ENCODE data around the gene ATG16L1. TPM values are rescaled to one million over a fixed set of nuclear protein-coding genes. Genes with fewer than 3 reads are reported as not detected.

Gene ATG16L1
- total RNA-seq, 1 donor from 2014 or later = 20.9 TPM

- no peak overlapping the region for H3K4me3 Mint-ChIP-seq (ENCODE audit: unreplicated experiment)
- H3K27me3 Mint-ChIP-seq (ENCODE audit: unreplicated experiment) = no peaks in the 10 kb centered on the region
- peaks cover 67% of the 10 kb centered on the region for H3K36me3 Mint-ChIP-seq (ENCODE audit: unreplicated experiment)
- DNase-seq (ENCODE audit: extremely low spot score, unreplicated experiment) = no peak
- no peak for TF ChIP-seq CTCF (IDR thresholded peaks at IDR 0.05)
- H3K9me3 Mint-ChIP-seq (ENCODE audit: unreplicated experiment) = no peaks in the 10 kb centered on the region
- no peaks in the 10 kb centered on the region for H3K4me1 Mint-ChIP-seq (ENCODE audit: unreplicated experiment)
- H3K27ac Mint-ChIP-seq (ENCODE audit: unreplicated experiment) = no peak overlapping the region
These were observed 15.0 kb downstream of the ATG16L1 start for GRCh38 chr2:233266481-233266880.

GRCh38 chr2:233267516-233268245, 16.2 kb downstream of the ATG16L1 start:
- H3K36me3 Mint-ChIP-seq (ENCODE audit: unreplicated experiment) = peaks cover 65% of the 10 kb centered on the region
- DNase-seq (ENCODE audit: extremely low spot score, unreplicated experiment) = no peak
- no peaks in the 10 kb centered on the region for H3K27me3 Mint-ChIP-seq (ENCODE audit: unreplicated experiment)
- no peak overlapping the region for H3K4me3 Mint-ChIP-seq (ENCODE audit: unreplicated experiment)
- TF ChIP-seq CTCF (IDR thresholded peaks at IDR 0.05) = no peak
- no peaks in the 10 kb centered on the region for H3K9me3 Mint-ChIP-seq (ENCODE audit: unreplicated experiment)
- H3K27ac Mint-ChIP-seq (ENCODE audit: unreplicated experiment) = no peak overlapping the region
- H3K4me1 Mint-ChIP-seq (ENCODE audit: unreplicated experiment) = no peaks in the 10 kb centered on the region

- no peak for TF ChIP-seq CTCF (IDR thresholded peaks at IDR 0.05)
- Mint-ChIP-seq H3K4me1 (ENCODE audit: unreplicated experiment) (no peaks in the 10 kb centered on the region), H3K4me3 (ENCODE audit: unreplicated experiment) (no peak overlapping the region), H3K27ac (ENCODE audit: unreplicated experiment) (no peak overlapping the region), H3K36me3 (ENCODE audit: unreplicated experiment) (peaks cover 75% of the 10 kb centered on the region), H3K27me3 (ENCODE audit: unreplicated experiment) (no peaks in the 10 kb centered on the region), H3K9me3 (ENCODE audit: unreplicated experiment) (no peaks in the 10 kb centered on the region)
- no peak for DNase-seq (ENCODE audit: extremely low spot score, unreplicated experiment)
These were observed 18.9 kb downstream of the ATG16L1 start for GRCh38 chr2:233270366-233270765.

- H3K9me3 Mint-ChIP-seq (ENCODE audit: unreplicated experiment) = no peaks in the 10 kb centered on the region
- no peak for TF ChIP-seq CTCF (IDR thresholded peaks at IDR 0.05)
- H3K27ac Mint-ChIP-seq (ENCODE audit: unreplicated experiment) = no peak overlapping the region
These were observed 19.5 kb downstream of the ATG16L1 start for GRCh38 chr2:233270951-233271350.

GRCh38 chr2:233271693-233272092, 20.2 kb downstream of the ATG16L1 start:
- no peak for DNase-seq (ENCODE audit: extremely low spot score, unreplicated experiment)
- Mint-ChIP-seq H3K4me3 (ENCODE audit: unreplicated experiment) (no peak overlapping the region), H3K36me3 (ENCODE audit: unreplicated experiment) (peaks cover 73% of the 10 kb centered on the region), H3K27me3 (ENCODE audit: unreplicated experiment) (no peaks in the 10 kb centered on the region), H3K27ac (ENCODE audit: unreplicated experiment) (no peak overlapping the region), H3K9me3 (ENCODE audit: unreplicated experiment) (no peaks in the 10 kb centered on the region), H3K4me1 (ENCODE audit: unreplicated experiment) (no peaks in the 10 kb centered on the region)
- TF ChIP-seq CTCF (IDR thresholded peaks at IDR 0.05) = no peak

More at GRCh38 chr2:233270951-233271350, 19.5 kb downstream of the ATG16L1 start:
- Mint-ChIP-seq H3K4me3 (ENCODE audit: unreplicated experiment) (no peak overlapping the region), H3K36me3 (ENCODE audit: unreplicated experiment) (peaks cover 75% of the 10 kb centered on the region), H3K27me3 (ENCODE audit: unreplicated experiment) (no peaks in the 10 kb centered on the region), H3K4me1 (ENCODE audit: unreplicated experiment) (no peaks in the 10 kb centered on the region)
- no peak for DNase-seq (ENCODE audit: extremely low spot score, unreplicated experiment)
